Mononuclear cell (primary cell): Measurements from ENCODE around the gene SH2B3. TPM values are rescaled to one million over a fixed set of nuclear protein-coding genes. Genes with fewer than 3 reads are reported as not detected.

Experiments used
- H3K27me3 ChIP-seq: 2 replicates; pipeline ENCODE4 v1.6.0; 2011; ENCODE audit warnings: low read length, control low read depth; ENCODE audit not compliant: insufficient read depth
- H3K4me1 ChIP-seq: 2 replicates; pipeline ENCODE4 v1.5.1; 2011; ENCODE audit warnings: mild to moderate bottlenecking, low read length, control low read depth; ENCODE audit not compliant: insufficient read depth
- H3K4me3 ChIP-seq: 2 replicates; pipeline ENCODE4 v1.5.1; 2011; ENCODE audit warnings: mild to moderate bottlenecking, low read length, moderate library complexity
- H3K9me3 ChIP-seq: 2 replicates; pipeline ENCODE4 v1.5.1; 2011; ENCODE audit warnings: low read depth, mild to moderate bottlenecking, control low read depth, low read length
- total RNA-seq: library from RNA; depleted of rRNA; stranded (reverse); fragments of >200 nt; gene quantifications from one replicate; pipeline ENCODE4 v1.2.3, GENCODE V29; 2012

SH2B3 gene
- 137 TPM for total RNA-seq

DNA sequence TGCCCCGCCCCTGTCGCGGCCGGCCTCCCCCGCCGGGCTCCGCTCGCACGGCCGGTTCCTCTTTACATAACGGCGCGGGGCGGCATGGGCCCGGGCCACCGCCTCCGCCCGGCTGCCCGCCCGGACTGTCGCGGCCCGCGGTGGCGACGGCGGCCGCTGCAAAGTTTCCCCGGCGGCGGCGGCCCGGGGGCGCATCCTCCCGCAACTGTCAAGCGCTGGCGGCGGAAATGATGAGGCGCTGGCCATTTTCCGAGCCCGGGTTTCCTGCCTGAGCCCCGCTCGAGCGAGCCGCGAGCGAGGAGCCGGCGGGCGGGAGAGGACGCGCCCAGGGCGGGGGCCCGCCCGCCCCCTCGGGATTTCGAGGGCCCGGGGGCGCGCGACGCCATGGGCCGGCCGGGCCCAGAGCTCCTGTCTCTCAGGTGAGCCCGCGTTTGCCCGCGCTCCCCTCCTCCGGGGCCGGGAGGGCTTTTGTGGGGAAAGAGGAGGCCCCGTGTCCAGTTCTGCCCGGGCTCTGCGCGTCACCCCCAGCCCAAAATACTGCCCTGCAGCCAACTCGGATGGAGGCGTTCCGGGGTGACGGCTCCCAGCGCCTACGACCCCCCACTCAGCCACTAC lies at the start of gene SH2B3:
SH2B3 (plus strand) TSS at position 65 of the 615 bp plus-strand sequence. CDS start 12,223 bp downstream, outside the sequence.
- H3K9me3 ChIP-seq: no peaks in the 10 kb centered on the region
- H3K4me1 ChIP-seq: peaks cover 71% of the 10 kb centered on the region
- H3K4me3 ChIP-seq: peak within 1 kb of the TSS; percentile 96
- no peaks in the 10 kb centered on the region for H3K27me3 ChIP-seq

DNA sequence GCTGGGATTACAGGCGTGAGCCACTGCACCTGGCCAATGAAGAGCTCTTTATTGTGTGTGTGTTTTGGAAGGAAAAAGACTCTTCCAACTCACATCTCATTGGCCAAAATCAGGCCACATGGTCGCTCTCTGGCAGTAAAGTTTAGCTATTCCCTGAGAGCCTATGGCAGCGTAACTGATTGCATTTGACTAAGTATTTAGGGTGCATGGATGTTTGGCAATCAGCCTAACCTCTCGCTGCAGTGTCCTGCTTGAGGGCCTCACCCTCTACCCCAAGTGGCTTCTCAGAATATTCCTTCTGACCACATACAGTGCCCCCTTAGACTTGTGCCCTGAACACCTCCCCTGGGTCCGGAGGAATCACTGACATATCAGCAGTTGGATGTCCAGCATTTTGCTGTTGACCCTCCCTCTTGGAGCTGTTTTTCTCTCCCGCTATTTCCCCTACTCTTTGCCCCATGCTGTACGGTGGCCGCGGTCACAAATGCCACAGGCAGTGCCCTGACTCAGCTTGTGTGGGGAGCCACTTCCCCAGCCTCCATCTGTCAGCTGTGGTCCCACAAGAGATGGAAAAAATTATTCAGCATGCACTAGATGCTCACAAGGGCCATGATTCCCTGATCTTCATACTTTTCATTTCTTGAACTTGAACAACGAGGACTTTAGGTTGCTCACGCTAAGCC lies 46.4 kb upstream of the SH2B3 start:
- peaks cover 37% of the 10 kb centered on the region for H3K4me1 ChIP-seq
- no peak overlapping the region for H3K4me3 ChIP-seq
- H3K9me3 ChIP-seq: no peaks in the 10 kb centered on the region
- no peaks in the 10 kb centered on the region for H3K27me3 ChIP-seq

DNA sequence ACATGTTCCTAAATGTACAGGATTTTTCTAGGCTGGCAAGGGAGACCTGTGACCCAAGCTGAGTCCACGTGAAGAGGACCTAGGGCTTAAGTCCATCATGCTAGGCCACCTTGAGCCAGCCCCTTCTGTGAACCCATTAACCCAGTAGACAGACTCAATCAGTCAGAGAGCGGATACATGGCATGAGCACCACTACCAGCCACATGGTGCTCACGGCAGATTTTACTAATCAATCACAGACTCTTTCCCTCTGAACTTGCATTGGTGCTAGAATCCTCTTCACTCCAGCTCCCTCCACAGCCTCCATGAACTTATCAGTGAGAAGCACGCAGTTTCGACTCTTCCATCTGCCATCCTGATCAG lies 45.8 kb upstream of the SH2B3 start:
- H3K27me3 ChIP-seq: no peaks in the 10 kb centered on the region
- no peak overlapping the region for H3K4me3 ChIP-seq
- H3K4me1 ChIP-seq: peaks cover 37% of the 10 kb centered on the region
- H3K9me3 ChIP-seq: no peaks in the 10 kb centered on the region

DNA sequence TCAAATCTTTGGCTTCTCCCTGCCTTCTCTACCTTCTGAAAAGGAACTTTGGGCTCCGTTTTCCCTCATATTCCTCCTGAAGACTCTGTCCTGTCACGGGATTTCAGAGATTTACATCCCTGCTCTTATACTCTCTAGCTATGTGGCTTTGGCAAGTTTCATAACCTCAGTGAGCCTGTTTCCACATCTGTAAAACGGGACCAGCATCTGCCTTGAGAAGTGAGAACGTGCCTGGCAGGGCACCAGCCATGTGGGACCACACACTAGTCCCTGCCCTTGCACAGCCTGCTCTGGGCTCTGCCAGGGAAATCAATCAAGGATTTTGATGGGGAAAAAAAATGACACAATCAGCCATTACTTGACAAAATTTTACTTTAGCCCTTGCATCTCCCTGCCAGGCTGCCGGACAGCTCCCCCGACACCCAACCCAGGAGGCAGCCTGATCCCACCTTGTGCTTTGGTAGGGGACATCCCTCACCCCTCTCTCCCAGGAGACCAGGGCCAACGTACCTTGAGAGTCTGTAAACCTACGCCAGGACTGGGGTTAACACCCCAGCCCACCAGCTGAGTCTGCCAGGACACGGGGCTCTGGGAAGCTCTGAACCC lies 45.3 kb upstream of the SH2B3 start:
- H3K4me1 ChIP-seq: peaks cover 33% of the 10 kb centered on the region
- no peaks in the 10 kb centered on the region for H3K9me3 ChIP-seq
- no peak overlapping the region for H3K4me3 ChIP-seq
- no peaks in the 10 kb centered on the region for H3K27me3 ChIP-seq

DNA sequence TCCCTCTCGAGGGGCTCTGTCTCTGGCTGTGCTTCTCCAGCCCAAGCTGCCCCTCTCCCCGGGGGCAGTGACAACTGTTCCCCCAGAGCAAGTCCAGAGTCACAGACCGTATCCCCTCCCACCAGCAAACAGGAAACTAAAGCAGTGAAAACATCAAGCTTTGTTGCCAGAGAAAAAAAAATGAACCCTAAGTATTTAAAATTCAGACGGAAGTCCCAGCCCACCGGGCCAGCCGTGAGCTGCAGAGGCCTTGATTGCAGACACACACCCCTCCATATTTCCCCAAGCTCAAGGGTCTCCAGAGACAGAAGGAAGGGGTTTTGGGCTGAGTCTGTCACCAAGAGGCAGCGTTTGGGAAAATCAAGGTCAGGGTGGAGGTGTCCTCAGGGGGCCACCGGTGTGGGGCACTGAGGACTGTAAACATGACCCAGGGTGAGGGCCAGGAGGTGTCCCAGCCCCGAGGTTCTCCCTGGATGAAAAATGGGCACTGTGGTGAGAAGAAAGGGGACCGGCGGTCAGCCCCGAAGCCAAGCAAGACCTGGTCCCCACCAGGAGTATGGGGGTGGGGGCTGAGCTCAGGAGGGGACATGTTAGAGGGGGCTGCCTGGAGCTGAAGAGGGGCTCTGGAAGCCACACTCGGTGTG lies 44.5 kb upstream of the SH2B3 start:
- Histone ChIP-seq H3K9me3 (no peaks in the 10 kb centered on the region), H3K4me3 (no peak overlapping the region), H3K27me3 (no peaks in the 10 kb centered on the region), H3K4me1 (peaks cover 30% of the 10 kb centered on the region)

DNA sequence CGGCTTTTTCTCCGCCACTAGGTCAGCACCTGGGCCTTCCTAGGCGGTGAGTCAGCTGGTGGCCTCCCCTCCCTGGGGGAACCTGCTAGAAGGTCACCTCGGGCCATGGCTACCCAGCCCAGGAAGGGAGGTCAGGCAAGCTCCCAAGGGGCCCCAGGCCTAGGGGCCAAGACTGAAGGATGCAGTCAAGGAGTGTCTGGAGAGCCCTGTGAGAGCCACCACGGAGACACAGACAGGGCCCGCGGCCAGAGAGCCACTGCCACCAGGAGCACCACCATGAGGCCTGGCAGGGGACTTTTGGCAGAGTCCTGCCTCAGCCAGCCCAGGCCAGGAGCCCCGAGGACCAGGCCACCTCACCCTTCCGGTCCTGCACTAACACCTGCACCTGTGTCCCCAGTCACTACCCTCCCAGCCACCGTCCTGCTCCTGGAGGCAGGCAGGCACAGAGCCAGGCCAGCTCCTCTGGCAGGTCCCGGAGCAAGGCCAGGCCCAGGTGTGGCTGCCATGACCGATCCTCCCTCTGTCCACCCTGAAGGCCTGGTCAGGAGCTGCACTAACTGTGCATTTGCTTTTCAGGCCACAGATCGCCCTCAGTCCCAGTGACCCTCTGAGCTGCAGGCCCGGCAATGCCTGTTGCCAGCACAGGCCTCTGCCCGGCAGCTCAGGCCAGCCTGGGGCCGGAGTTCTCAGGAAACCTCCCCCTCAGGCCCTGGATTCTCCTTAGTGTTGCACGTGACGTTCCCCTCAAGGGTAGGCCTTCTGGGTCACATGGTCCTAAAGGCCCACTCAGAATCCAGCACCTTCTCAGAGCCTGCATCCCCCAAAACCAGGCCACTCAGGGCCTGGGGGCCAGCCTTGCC lies 43.8 kb upstream of the SH2B3 start:
- no peaks in the 10 kb centered on the region for H3K27me3 ChIP-seq
- no peak overlapping the region for H3K4me3 ChIP-seq
- H3K4me1 ChIP-seq: peaks cover 30% of the 10 kb centered on the region
- H3K9me3 ChIP-seq: no peaks in the 10 kb centered on the region

DNA sequence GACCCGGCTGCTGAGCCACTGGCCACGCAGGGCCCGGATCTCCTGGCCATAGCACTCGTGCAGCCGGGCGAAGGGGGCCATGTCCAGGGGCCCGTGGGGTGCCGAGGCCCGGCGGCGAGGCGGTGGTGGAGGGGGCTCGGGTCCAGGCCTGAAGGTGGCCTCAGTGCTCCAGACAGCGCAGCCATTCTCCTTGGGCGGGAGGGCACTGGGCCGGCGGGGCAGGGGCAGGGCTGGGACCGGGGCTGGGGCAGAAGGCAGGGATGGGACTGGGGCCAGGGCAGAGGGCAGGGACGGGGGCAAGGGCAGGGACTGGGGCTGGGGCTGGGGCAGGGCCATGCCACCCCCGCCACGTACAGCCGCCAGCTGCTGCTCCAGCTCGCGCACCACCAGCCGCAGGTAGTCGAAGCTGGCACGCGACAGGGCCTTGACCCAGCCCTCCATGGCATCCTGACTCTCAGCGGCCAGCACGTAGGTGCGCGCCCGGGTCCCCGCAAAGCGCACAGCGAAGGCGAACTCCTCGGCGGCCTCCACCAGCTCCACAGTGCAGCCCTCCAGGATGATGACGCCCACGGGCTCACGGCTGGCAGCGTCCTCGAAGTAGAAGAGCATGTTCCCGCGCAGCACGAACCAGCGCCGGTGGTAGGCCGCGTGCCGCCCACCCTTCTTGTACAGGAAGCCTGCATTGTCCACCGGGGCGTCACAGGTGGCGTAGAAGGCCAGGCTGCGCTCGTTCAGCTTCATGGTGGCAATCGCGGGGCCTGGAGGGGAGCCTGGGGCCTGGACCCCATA lies 42.8 kb upstream of the SH2B3 start:
- Histone ChIP-seq H3K9me3 (no peaks in the 10 kb centered on the region), H3K4me1 (peaks cover 39% of the 10 kb centered on the region), H3K4me3 (no peak overlapping the region), H3K27me3 (no peaks in the 10 kb centered on the region)

DNA sequence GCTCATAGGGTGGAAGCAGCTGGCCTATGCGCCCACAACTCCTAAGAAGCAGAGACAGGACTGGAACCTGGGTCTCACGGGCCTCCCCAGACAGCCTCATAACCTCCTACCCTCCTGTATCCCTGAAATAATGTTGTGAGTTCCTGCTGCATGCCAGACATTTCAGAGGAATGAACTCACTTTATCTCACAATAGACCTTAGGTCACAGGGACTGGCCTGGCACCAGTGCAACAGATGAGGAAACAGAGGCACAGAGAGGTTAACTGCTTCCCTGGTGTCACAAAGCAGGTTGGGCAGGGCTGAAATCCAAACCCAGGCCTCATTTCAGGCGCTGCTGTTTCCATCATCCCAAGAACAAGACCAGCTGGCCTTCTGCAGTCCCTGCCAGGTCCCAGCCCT lies 42.1 kb upstream of the SH2B3 start:
- Histone ChIP-seq H3K4me3 (no peak overlapping the region), H3K4me1 (peaks cover 46% of the 10 kb centered on the region), H3K9me3 (no peaks in the 10 kb centered on the region), H3K27me3 (no peaks in the 10 kb centered on the region)

DNA sequence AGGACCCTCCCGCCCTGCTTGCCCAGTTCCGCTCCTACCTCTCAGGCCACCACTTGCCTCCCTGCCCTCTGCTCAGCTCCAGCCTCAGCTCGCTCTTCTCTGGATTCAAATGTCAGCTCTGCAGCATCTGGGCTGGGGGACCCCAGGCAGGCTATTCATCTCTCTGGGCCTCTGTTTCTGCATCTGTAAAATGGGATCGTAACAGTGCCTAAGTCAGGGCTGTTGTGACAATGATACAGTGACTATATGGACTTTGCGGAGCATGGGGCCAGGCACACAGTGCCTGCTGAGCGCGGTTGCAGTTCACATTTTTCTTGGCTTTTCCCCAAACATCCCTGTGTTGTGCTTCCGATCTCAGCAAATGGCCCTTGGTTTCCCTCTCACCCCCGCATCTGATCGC lies 39.6 kb upstream of the SH2B3 start:
- no peak overlapping the region for H3K4me3 ChIP-seq
- H3K4me1 ChIP-seq: peaks cover 40% of the 10 kb centered on the region
- H3K9me3 ChIP-seq: no peaks in the 10 kb centered on the region
- H3K27me3 ChIP-seq: no peaks in the 10 kb centered on the region

DNA sequence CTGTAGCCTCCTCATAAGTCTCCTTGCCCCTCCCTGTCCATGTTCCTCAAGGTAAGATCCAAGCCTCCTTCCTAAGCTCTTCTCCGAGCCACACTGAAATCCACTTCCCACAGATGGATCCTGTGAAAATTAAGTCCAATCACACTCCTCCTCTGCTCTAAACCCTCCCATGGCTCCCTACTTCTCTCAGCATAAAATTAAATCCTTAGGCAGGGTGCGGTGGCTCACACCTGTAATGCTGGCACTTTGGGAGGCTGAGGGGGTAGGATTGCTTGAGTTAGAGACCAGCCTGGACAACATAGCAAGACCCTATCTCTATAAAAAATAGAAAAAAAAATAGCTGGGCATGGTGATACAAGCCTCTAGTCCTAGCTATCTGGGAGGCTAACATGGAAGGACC lies 39.1 kb upstream of the SH2B3 start:
- H3K9me3 ChIP-seq: no peaks in the 10 kb centered on the region
- H3K4me3 ChIP-seq: no peak overlapping the region
- peaks cover 34% of the 10 kb centered on the region for H3K4me1 ChIP-seq
- no peaks in the 10 kb centered on the region for H3K27me3 ChIP-seq

DNA sequence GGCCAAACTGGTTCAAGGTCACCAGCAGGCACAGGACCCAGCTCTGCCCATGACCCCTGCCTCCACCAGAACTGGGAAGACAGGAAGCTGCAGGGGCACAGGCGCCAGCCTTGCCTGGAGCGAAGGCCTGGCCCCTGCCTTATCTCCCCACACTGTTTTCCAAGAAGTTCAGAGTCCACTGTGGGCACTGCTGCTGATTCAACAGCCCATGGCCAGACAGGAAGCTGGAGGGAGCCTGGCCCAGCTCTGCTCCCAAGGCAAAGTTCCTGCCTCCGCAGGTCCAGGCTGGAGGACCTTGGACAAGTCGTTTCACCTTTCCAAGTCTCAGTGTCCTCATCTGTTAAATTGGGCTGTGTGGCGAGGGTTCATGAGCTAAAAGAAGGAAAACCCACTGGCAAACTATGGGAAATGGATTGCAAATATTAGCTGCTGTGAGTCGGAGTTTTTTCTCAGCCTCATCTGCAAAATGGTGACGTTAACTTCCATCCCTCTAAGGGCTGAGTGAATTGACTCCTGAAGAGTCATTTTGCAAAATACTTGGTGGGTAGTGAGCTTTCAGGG lies 38.0 kb upstream of the SH2B3 start:
- Histone ChIP-seq H3K9me3 (no peaks in the 10 kb centered on the region), H3K27me3 (no peaks in the 10 kb centered on the region), H3K4me1 (peaks cover 29% of the 10 kb centered on the region), H3K4me3 (peak overlapping the region; percentile 59)

DNA sequence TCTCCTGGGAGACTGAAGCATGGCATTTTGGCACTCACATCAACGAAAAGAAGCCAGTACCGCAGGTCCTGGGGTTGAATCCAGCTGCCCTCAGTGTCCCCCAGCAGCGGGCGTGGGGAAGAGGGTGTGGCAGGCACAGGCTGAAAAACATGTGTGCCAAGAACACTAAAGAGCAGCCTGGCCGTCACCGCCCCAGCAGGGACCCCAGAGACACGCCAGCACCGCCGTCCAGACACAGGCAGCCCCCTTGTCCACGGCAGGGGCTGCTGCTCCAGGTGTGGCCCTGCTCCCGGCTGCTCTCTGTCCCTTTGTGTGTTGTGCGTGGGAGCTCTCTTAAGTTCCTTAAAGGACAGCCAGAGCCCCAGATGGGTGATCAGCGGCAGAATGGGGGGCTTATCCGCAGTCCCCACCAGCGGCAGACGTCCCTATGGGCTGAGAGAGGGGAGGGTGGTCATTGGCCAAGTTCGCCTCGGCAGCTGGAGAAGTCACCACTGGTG lies 37.4 kb upstream of the SH2B3 start:
- H3K9me3 ChIP-seq: no peaks in the 10 kb centered on the region
- peaks cover 29% of the 10 kb centered on the region for H3K4me1 ChIP-seq
- peak overlapping the region; percentile 59 for H3K4me3 ChIP-seq
- H3K27me3 ChIP-seq: no peaks in the 10 kb centered on the region

DNA sequence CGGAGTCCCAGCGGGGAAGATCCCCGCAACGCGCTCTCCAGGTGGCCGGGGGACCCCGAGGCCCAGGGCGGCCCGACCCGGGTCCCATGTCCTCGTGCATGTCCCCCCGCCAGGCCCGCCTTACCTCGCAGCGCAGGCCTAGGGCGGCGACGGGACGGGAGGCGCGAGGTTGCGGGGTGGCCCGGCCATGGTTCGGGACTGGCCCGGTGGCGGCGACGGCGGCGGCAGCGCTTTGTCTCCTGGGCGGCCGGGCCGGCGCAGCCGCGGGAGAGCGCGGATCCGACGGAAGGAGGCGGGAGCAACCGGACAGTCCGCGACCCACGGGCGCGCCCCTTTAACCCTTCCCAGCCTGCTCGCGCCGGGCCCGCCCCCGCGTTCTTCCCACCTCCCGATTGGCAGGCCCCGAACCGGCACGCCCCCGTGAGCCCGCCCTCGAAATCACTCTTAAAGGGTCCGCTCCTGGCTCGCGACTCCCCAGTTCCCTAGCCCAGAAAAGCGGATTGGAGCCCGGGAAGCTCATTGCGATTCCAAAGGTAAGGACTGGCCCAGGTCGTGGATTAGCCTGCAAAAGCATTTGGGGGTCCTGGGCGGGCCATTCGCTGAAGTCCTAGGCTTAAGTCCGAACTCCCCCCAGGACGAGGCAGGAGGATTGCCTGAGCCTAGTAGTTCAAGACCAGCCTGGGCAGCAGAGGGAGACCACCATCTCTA lies 36.8 kb upstream of the SH2B3 start, which contains the start of gene PHETA1:
PHETA1 (minus strand) TSS at position 308 of the 708 bp plus-strand sequence. CDS start 5,668 bp downstream, outside the sequence.
- H3K4me1 ChIP-seq: peaks cover 29% of the 10 kb centered on the region
- no peaks in the 10 kb centered on the region for H3K9me3 ChIP-seq
- peak within 1 kb of the TSS; percentile 59 for H3K4me3 ChIP-seq
- H3K27me3 ChIP-seq: no peaks in the 10 kb centered on the region
